Lower lobe of right lung (tissue), 2 donors: Measurements from ENCODE around the gene NTN5. TPM values are rescaled to one million over a fixed set of nuclear protein-coding genes. Genes with fewer than 3 reads are reported as not detected.

ENCODE experiments used
- ATAC-seq, 2 donors: fragments of 200-7000 bp; cut with Tn5 transposase; one replicate each; pipeline ENCODE4 v1.9.1; 2020 to 2022; ENCODE audit warnings: mild to moderate bottlenecking in 2 of 2, moderate library complexity in 2 of 2
- DNase-seq: peaks from one replicate; pipeline ENCODE4 v3.0.0-alpha.2; 2020
- H3K27ac ChIP-seq: fragments of 200-600 bp; one replicate; pipeline ENCODE4 v1.8.0; 2022
- H3K27me3 ChIP-seq: fragments of 200-600 bp; one replicate; pipeline ENCODE4 v1.8.0; 2022; ENCODE audit warnings: low read depth
- H3K36me3 ChIP-seq: fragments of 200-600 bp; one replicate; pipeline ENCODE4 v1.8.0; 2022; ENCODE audit warnings: mild to moderate bottlenecking
- H3K4me1 ChIP-seq: fragments of 200-600 bp; one replicate; pipeline ENCODE4 v1.8.0; 2022
- H3K4me3 ChIP-seq: fragments of 200-600 bp; one replicate; pipeline ENCODE4 v1.8.0; 2022; ENCODE audit warnings: mild to moderate bottlenecking
- H3K9me3 ChIP-seq: fragments of 200-600 bp; one replicate; pipeline ENCODE4 v1.8.0; 2022
- intact Hi-C: fragments of 100-400 bp; cut with DNase I; formaldehyde crosslinking; loops from one replicate; pipeline ENCODE4 v1.11.0; 2022
- total RNA-seq: library from RNA; stranded (reverse); fragmentation: NEBNext Ultra II Directional; extraction: Animal tissue kit (Norgen Biotek cat#: 25700); gene quantifications from one replicate; pipeline ENCODE4 v1.2.1, GENCODE V29; 2021
- TF ChIP-seq, protein P1 (sequence below): fragments of 200-600 bp; IDR thresholded peaks from one replicate; pipeline ENCODE4 v1.8.0; 2022; ENCODE audit warnings: antibody characterized with exemption, mild to moderate bottlenecking
- donor health status: DM: no; HTN: yes; CAD: no; lungs with severe emphysema.

NTN5 gene
- total RNA-seq, 1 donor from 2014 or later = 0.24 TPM

DNA sequence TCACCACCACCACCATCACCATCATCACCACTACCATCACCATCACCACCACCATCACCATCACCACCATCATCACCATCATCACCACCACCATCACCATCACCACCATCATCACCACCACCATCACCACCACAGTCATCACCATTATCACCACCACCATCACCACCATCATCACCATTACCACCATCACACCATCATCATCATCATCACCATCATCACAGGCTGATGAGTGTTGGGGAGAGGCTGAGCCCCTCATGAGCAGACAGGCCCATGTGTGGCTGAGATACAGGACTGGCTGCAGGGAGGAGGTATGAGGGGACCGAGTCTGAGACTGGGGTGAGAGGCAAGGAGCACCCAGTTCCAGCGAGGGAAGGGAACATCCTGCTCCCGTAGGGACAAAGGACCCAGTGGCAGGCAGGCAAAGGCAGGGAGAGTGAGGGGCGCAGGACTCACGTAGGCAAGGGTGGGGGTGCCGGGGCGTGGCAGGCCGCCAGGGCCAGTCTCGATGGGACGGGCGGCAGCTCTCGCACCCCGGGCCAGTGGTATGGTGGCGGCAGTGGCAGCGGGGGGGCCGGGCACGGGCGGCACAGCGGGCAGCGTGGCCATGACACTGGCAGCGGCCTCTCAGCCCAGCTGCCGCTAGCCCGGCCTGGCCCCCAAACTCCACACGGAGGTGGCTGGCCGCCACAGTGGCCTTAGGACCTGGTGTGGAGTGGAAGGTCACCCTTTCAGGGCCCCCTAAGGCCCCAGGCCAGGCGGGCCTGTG lies 2.7 kb downstream of the NTN5 start:
- no peak for DNase-seq
- Histone ChIP-seq H3K4me1 (peaks cover 3% of the 10 kb centered on the region), H3K36me3 (no peaks in the 10 kb centered on the region), H3K9me3 (no peaks in the 10 kb centered on the region), H3K27me3 (no peaks in the 10 kb centered on the region), H3K27ac (no peak overlapping the region), H3K4me3 (no peak overlapping the region)
- TF ChIP-seq, protein P1, sequence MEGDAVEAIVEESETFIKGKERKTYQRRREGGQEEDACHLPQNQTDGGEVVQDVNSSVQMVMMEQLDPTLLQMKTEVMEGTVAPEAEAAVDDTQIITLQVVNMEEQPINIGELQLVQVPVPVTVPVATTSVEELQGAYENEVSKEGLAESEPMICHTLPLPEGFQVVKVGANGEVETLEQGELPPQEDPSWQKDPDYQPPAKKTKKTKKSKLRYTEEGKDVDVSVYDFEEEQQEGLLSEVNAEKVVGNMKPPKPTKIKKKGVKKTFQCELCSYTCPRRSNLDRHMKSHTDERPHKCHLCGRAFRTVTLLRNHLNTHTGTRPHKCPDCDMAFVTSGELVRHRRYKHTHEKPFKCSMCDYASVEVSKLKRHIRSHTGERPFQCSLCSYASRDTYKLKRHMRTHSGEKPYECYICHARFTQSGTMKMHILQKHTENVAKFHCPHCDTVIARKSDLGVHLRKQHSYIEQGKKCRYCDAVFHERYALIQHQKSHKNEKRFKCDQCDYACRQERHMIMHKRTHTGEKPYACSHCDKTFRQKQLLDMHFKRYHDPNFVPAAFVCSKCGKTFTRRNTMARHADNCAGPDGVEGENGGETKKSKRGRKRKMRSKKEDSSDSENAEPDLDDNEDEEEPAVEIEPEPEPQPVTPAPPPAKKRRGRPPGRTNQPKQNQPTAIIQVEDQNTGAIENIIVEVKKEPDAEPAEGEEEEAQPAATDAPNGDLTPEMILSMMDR = no peak
- intact Hi-C loops = no loop called here
- ATAC-seq = no peak

DNA sequence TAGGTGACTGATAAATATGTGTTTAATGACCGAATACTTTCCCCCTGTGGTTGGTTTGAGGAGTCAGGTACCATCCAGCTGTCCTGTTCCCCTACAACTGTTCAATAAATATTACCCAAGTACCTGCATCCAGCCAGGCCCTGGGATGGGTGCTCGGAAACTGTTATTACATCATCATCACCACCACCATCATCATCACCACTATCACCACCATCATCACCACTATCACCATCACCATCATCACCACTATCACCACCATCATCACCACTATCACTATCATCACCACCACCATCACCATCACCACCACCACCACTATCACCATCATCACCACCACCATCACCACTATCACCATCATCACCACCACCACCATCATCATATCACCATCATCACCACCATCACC lies 4.1 kb downstream of the NTN5 start:
- TF ChIP-seq, protein P1 = no peak
- DNase-seq (no peak), ATAC-seq (no peak)
- Histone ChIP-seq H3K4me3 (no peak overlapping the region), H3K27ac (no peak overlapping the region), H3K27me3 (no peaks in the 10 kb centered on the region), H3K4me1 (no peaks in the 10 kb centered on the region), H3K9me3 (no peaks in the 10 kb centered on the region), H3K36me3 (no peaks in the 10 kb centered on the region)
- intact Hi-C loops = no loop called here

DNA sequence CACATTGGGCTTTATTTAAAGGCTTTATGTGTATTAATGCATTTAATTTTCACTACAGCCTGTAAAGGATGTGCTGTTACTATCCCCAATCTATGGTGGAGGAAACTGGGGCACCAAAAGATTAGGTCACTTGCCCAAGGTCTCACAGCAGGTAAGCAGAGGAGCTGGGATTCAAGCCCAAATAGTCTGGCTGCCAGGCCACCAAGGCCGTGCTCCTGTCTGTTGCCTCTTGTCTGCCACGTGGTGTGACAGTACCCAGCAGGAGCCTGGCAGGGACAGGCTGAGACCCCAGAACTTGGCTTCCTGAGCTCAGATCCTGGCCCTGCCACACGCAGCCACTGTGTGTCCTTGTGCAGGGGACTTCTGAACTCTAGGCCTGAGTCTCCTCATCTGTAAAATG lies 4.5 kb downstream of the NTN5 start:
- no peak overlapping the region for H3K27ac ChIP-seq
- H3K4me1 ChIP-seq = no peaks in the 10 kb centered on the region
- H3K4me3 ChIP-seq = no peak overlapping the region
- H3K36me3 ChIP-seq = no peaks in the 10 kb centered on the region
- ATAC-seq (no peak), DNase-seq (no peak)
- TF ChIP-seq, protein P1 = no peak
- H3K9me3 ChIP-seq = no peaks in the 10 kb centered on the region
- no peaks in the 10 kb centered on the region for H3K27me3 ChIP-seq
- intact Hi-C loops = no loop called here

DNA sequence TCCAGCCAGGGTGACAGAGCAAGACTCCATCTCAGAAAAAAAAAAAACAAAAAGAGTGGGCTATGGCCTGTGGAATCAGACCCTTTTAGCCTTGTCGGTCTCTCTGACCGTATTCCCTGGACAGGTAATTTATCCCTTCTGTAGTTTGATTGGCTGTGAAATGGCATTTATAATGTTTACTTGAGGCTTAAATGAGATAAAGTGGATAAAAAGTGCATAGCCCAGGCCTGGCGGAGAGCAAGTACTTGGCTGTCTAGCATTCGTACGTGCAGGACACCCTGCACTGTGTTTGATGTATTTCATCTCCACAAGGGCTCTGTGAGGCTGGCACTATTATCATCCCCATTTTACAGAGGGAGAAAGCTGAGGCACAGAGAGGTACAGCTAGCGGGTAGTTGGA lies 7.0 kb downstream of the NTN5 start:
- ATAC-seq = no peak
- TF ChIP-seq, protein P1 = no peak
- Histone ChIP-seq H3K4me1 (peaks cover 6% of the 10 kb centered on the region), H3K27me3 (no peaks in the 10 kb centered on the region), H3K27ac (no peak overlapping the region), H3K36me3 (no peaks in the 10 kb centered on the region), H3K4me3 (no peak overlapping the region), H3K9me3 (no peaks in the 10 kb centered on the region)
- no peak for DNase-seq
- intact Hi-C loops = no loop called here

DNA sequence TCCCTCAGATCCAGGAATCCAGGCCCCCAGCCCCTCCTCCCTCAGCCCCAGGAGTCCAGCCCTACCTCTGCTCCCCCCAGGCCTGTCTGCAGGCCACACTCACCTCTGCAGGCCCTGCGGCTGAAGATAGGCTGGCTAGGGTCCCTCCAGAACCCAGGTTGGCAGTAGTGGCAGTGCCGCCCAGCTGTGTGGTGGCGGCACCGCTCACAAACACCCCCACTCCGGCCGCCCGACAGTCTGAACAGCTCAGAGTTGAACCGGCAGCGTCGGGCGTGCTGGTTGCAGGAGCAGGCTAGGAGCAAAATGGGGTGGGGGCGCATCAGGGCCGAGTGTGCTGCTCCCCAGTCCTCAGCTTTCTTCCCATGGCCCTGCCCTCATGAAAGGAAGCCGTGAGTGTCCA lies 8.3 kb downstream of the NTN5 start:
- no peak for DNase-seq
- no peaks in the 10 kb centered on the region for H3K9me3 ChIP-seq
- peaks cover 13% of the 10 kb centered on the region for H3K4me1 ChIP-seq
- no peak overlapping the region for H3K27ac ChIP-seq
- H3K4me3 ChIP-seq = no peak overlapping the region
- H3K27me3 ChIP-seq = no peaks in the 10 kb centered on the region
- intact Hi-C loops = no loop called here
- H3K36me3 ChIP-seq = no peaks in the 10 kb centered on the region
- TF ChIP-seq, protein P1 = no peak
- no peak for ATAC-seq
